GM23338 (cell line): ENCODE data around the gene SLC35B1. TPM values are rescaled to one million over a fixed set of nuclear protein-coding genes. Genes with fewer than 3 reads are reported as not detected.
"Not testable (repeated sequence)": the region's sequence is repeated elsewhere in the genome, so short reads cannot be mapped to it uniquely, and the experiment has no call there.

Experiments
- ATAC-seq: fragments of 200-7000 bp; cut with Tn5 transposase; 3 replicates; pipeline ENCODE4 v1.9.1; 2020
- DNase-seq: peaks from one replicate; pipeline ENCODE4 v3.0.0-alpha.2; 2015; ENCODE audit warnings: low spot score
- H2AFZ ChIP-seq: fragments of 200-600 bp; sonication (generic); 2 replicates; pipeline ENCODE4 v1.8.0; 2016; ENCODE audit warnings: antibody characterized with exemption, mild to moderate bottlenecking, moderate library complexity
- H3F3A ChIP-seq: fragments of 200-600 bp; sonication (generic); replicated peaks from 2 replicates; pipeline ENCODE4 v1.8.0; 2017; ENCODE audit warnings: antibody characterized with exemption, mixed run types, low read depth
- H3K27ac ChIP-seq: fragments of 200-600 bp; sonication (generic); 2 replicates; pipeline ENCODE4 v1.6.1; 2016; ENCODE audit warnings: low read depth
- H3K27me3 ChIP-seq: fragments of 200-600 bp; sonication (generic); 2 replicates; pipeline ENCODE4 v1.8.0; 2016; ENCODE audit warnings: mild to moderate bottlenecking, mixed run types, moderate library complexity; ENCODE audit not compliant: insufficient read depth
- H3K36me3 ChIP-seq: fragments of 200-600 bp; sonication (generic); 2 replicates; pipeline ENCODE4 v1.8.0; 2016; ENCODE audit warnings: mild to moderate bottlenecking; ENCODE audit not compliant: insufficient read depth
- H3K4me1 ChIP-seq: fragments of 200-600 bp; sonication (generic); 2 replicates; pipeline ENCODE4 v1.8.0; 2016; ENCODE audit warnings: mild to moderate bottlenecking, moderate library complexity; ENCODE audit not compliant: insufficient read depth
- H3K4me2 ChIP-seq: fragments of 200-600 bp; sonication (generic); 2 replicates; pipeline ENCODE4 v1.7.1; 2017; ENCODE audit warnings: mixed run types
- H3K4me3 ChIP-seq: fragments of 200-600 bp; sonication (generic); 2 replicates; pipeline ENCODE4 v1.6.1; 2016; ENCODE audit warnings: mixed run types
- H3K79me2 ChIP-seq: fragments of 200-600 bp; sonication (generic); replicated peaks from 2 replicates; pipeline ENCODE4 v1.8.0; 2017; ENCODE audit warnings: mild to moderate bottlenecking; ENCODE audit not compliant: insufficient read depth
- H3K9me2 ChIP-seq: fragments of 200-600 bp; sonication (generic); 2 replicates; pipeline ENCODE4 v1.8.0; 2017; ENCODE audit not compliant: insufficient read depth
- H4K20me1 ChIP-seq: fragments of 200-600 bp; sonication (generic); replicated peaks from 2 replicates; pipeline ENCODE4 v1.8.0; 2017; ENCODE audit warnings: mild to moderate bottlenecking; ENCODE audit not compliant: insufficient read depth
- H3K27ac Mint-ChIP-seq: 2 replicates; pipeline ENCODE4 v1.8.0; 2020; ENCODE audit warnings: inconsistent platforms, mild to moderate bottlenecking, moderate library complexity, mixed read lengths
- H3K27me3 Mint-ChIP-seq: 3 replicates; pipeline ENCODE4 v1.8.0; 2022; ENCODE audit warnings: low read depth, mild to moderate bottlenecking, moderate library complexity, mixed read lengths, inconsistent platforms; ENCODE audit not compliant: insufficient read depth, poor library complexity
- H3K36me3 Mint-ChIP-seq: 3 replicates; pipeline ENCODE4 v1.8.0; 2021; ENCODE audit warnings: low read depth, mild to moderate bottlenecking, inconsistent platforms, moderate library complexity, mixed read lengths
- H3K4me1 Mint-ChIP-seq: 3 replicates; pipeline ENCODE4 v1.8.0; 2020; ENCODE audit warnings: mild to moderate bottlenecking, inconsistent platforms, mixed read lengths
- H3K4me3 Mint-ChIP-seq: 3 replicates; pipeline ENCODE4 v1.8.0; 2021; ENCODE audit warnings: moderate library complexity, mild to moderate bottlenecking, inconsistent platforms, mixed read lengths
- H3K9me3 Mint-ChIP-seq: 3 replicates; pipeline ENCODE4 v1.8.0; 2020; ENCODE audit warnings: moderate library complexity, mild to moderate bottlenecking, inconsistent platforms, mixed read lengths
- ETS1 ChIP-seq: IDR thresholded peaks from 2 replicates; pipeline ENCODE4 v1.6.1; 2016; ENCODE audit warnings: antibody characterized with exemption
- REST ChIP-seq: IDR thresholded peaks from one replicate; pipeline ENCODE4 v1.6.1; 2018; ENCODE audit warnings: antibody characterized with exemption; ENCODE audit not compliant: unreplicated experiment
- ZNF331 ChIP-seq: fragments of 250-450 bp; sonication (Bioruptor Pico); IDR thresholded peaks from 2 replicates; pipeline ENCODE4 v1.5.0; 2020; ENCODE audit warnings: low read depth, mild to moderate bottlenecking, moderate library complexity
- ZNF462 ChIP-seq: fragments of 250-450 bp; sonication (Bioruptor Pico); IDR thresholded peaks from 2 replicates; pipeline ENCODE4 v1.5.0; 2020; ENCODE audit warnings: mild to moderate bottlenecking, moderate library complexity
- polyA plus RNA-seq: library from polyadenylated mRNA; unstranded; fragments of >200 nt; fragmentation: Nextera tagmentation; extraction: Ambion mirVana; gene quantifications from 2 replicates; pipeline ENCODE4 v1.2.1, GENCODE V29; 2016
- total RNA-seq: library from RNA; depleted of rRNA; stranded (reverse); fragments of >200 nt; shearing (Covaris generic); gene quantifications from 2 replicates; pipeline ENCODE4 v1.2.3, GENCODE V29; 2014

Gene SLC35B1
- total and polyA plus RNA-seq, 2 experiments from 2014 or later, result 56.7 to 58.9 TPM

GRCh38 chr17:49674507-49674906 is 33.3 kb downstream of the SLC35B1 start (continued):
- TF ChIP-seq ZNF462 (CRISPR knock-in tag), result no peak

- not testable (repeated sequence) for H4K20me1 ChIP-seq, H3K4me3 ChIP-seq, H2AFZ ChIP-seq, H3K4me3 Mint-ChIP-seq, H3K9me2 ChIP-seq, DNase-seq, ATAC-seq, H3K4me2 ChIP-seq, H3K27ac Mint-ChIP-seq, H3K27me3 ChIP-seq, H3K36me3 ChIP-seq, H3F3A ChIP-seq
- Mint-ChIP-seq H3K9me3 (peaks cover 10% of the 10 kb centered on the region), H3K27me3 (peaks cover 16% of the 10 kb centered on the region), H3K36me3 (peaks cover 24% of the 10 kb centered on the region; the same call in 2 of the 3 replicates), H3K4me1 (peaks cover 19% of the 10 kb centered on the region)
- 0 out of 2 replicates have a peak overlapping the region, but pooled peaks have one; percentile 18 for H3K27ac ChIP-seq
- peaks cover 81% of the 10 kb centered on the region for H3K79me2 ChIP-seq
- peaks cover 12% of the 10 kb centered on the region for H3K4me1 ChIP-seq
Observed at GRCh38 chr17:49673679-49674078, 34.1 kb downstream of the SLC35B1 start.

GRCh38 chr17:49670641-49671040 is 37.1 kb downstream of the SLC35B1 start:
- H3K27ac Mint-ChIP-seq, result no peak overlapping the region
- DNase-seq, result no peak
- H4K20me1 ChIP-seq, result peaks cover 17% of the 10 kb centered on the region
- peaks cover 3% of the 10 kb centered on the region; the same call in 2 of the 3 replicates for H3K4me1 Mint-ChIP-seq
- no peaks in the 10 kb centered on the region for H3K9me3 Mint-ChIP-seq
- no peak overlapping the region for H3K27ac ChIP-seq
- H3K27me3 ChIP-seq, result no peaks in the 10 kb centered on the region
- H3K4me2 ChIP-seq, result no peak overlapping the region
- H3K4me3 Mint-ChIP-seq, result no peak overlapping the region
- H3F3A ChIP-seq, result no peaks in the 10 kb centered on the region
- H3K36me3 ChIP-seq, result no peaks in the 10 kb centered on the region; the same call in 1 of the 2 replicates
- no peaks in the 10 kb centered on the region for H3K4me1 ChIP-seq
- H3K36me3 Mint-ChIP-seq, result peaks cover 25% of the 10 kb centered on the region; the same call in 2 of the 3 replicates
- H3K9me2 ChIP-seq, result no peaks in the 10 kb centered on the region
- ATAC-seq, result no peak
- H3K27me3 Mint-ChIP-seq, result peaks cover 2% of the 10 kb centered on the region
- H3K4me3 ChIP-seq, result no peak overlapping the region
- H2AFZ ChIP-seq, result no peak overlapping the region
- peaks cover 94% of the 10 kb centered on the region for H3K79me2 ChIP-seq
- TF ChIP-seq REST (no peak), ZNF331 (CRISPR knock-in tag) (no peak), ETS1 (no peak)
